Caki2 (cell line): ENCODE measurements around the gene PCSK2. TPM values are rescaled to one million over a fixed set of nuclear protein-coding genes. Genes with fewer than 3 reads are reported as not detected.

ENCODE experiments used
- DNase-seq: peaks from one replicate; pipeline ENCODE4 v3.0.0-alpha.2; 2015; ENCODE audit warnings: low read depth
- in situ Hi-C: cut with HindIII; loops from 2 replicates; pipeline ENCODE4 v1.10.0; 2016; ENCODE audit warnings: low sequenced_read_pairs, low pct_unique_long_range_greater_than_20kb, mixed read lengths
- total RNA-seq: library from RNA; depleted of rRNA; stranded (reverse); fragments of >200 nt; shearing (Covaris generic); gene quantifications from 2 replicates; pipeline ENCODE4 v1.2.3, GENCODE V29; 2014; ENCODE audit warnings: low replicate concordance

Gene PCSK2
- total RNA-seq, 1 experiment from 2014 or later: 0.91 TPM

DNA sequence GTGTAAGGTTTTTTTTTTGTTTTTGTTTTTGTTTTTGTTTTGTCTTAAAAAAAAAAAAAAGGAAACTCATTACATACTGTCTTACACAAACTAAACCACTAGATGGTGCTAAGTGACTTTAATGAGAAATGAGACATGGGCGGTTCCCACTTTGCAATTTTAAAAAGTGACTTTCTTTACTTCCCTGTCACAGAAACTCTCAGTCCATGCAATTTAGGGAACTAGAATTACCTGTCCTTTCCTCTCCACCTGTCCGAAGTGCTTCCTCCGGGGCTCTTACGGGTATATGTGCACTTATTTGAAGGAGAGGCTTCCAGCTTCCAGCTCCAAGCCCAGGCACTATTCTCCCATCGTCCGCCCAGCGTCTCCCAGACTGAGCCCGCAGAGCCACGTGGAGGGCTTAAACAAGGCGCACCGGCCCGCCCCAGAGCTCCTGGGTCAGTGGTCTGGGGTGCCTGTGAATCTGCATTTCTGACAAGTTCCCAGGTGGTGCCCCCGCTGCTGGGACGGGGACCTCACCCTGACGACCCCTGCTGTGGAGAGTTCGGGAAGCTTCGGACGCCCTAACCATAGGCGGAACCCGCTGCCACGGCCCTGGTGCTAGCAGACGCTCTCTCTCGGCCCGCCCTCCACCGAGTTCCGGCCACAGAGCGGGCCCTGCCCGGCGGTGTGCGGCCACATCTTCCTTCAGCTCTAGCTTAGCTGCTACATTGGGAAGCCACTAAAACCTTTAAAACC, 278.2 kb downstream of the PCSK2 start:
- in situ Hi-C loops: no loop called here
- peak; percentile 52 for DNase-seq

DNA sequence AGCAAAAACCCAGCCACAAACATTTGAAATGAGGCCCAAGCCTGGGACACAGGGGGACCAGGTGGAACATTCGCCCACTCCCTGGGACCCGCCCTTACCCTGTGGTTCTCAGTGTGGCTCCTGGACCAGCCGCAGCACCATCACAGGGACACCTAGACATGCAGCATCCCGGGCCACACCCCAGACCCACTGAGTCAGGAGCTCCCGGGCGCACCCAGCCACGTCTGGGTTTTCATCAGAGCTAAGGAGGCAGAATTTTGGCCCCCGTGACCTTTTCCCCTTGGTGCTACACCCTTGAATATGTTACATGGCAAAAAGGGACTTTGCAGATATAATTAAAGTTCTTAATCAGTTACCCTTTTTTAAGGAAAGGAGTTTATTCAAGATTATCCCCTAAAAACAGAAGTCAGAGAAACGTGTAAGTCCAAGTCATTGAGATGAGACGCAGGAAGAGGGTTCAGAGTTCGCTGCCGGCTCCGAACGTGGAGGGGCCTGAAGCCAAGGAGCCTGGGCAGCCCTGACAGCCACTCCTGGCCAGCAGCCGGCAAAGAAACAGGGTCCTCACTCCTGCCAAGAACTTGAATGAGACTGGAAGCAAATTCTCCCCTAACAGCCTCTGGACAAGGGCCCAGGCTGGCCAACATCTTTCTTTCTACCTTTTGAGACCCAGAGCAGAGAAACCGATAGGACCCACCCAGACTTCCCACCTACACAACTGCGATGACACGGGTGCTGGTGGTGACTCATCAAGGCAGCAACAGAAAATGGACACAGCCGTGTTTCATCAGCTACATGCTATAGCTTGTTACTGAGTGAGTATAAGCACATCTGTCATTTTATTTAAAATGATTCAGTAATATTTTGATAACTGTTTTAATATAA, 279.0 kb downstream of the PCSK2 start:
- no peak for DNase-seq
- in situ Hi-C loops: no loop called here

DNA sequence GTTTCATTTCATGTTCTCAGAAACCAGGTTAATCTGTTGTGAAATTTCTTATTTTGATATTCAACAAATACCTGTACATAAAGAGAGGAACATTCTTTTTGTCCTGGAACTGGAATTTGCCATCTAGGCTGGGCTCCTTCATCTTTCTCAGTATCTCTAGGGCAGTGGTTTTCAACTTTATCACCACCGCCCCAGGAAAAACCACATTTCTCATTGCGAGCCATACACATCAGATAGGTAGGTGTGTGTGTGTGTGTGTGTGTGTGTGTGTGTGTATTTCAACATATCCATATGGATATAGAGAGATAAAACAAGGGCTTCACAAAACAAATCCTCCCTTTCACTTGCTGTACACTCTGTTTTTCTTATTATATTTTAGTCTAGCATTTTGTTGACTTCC, 280.2 kb downstream of the PCSK2 start:
- in situ Hi-C loops: no loop called here
- no peak for DNase-seq

- no peak for DNase-seq
- in situ Hi-C loops: no loop called here
These were observed 280.7 kb downstream of the PCSK2 start for GRCh38 chr20:17507531-17507930.

- in situ Hi-C loops: no loop called here
These were observed 281.9 kb downstream of the PCSK2 start for GRCh38 chr20:17508756-17509155.

GRCh38 chr20:17510548-17510947, 283.7 kb downstream of the PCSK2 start:
- in situ Hi-C loops: no loop called here
- DNase-seq: no peak

More at GRCh38 chr20:17508756-17509155, 281.9 kb downstream of the PCSK2 start:
- no peak for DNase-seq

DNA sequence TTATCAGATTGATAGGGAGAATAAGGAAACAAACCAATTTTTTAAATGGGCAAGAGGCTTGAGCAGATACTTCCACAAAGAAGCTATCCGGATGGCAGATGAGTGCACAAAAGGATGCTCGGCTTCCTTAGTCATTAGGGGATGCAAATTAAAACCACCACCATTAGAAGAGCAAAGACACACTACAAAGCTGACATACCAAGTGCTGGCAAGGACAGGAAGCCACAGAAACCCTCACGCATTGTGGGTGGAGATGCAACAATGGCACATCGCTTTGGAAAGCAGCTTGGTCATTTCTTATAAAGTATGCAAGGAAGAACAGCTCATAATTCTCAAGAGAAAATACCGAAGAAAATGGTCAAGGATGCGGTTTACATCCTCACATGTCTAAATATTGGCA, 284.6 kb downstream of the PCSK2 start:
- DNase-seq: no peak
- in situ Hi-C loops: no loop called here

GRCh38 chr20:17513939-17514338, 287.1 kb downstream of the PCSK2 start:
- no peak for DNase-seq
- in situ Hi-C loops: no loop called here

GRCh38 chr20:17515053-17515452, 288.2 kb downstream of the PCSK2 start:
- no peak for DNase-seq
- in situ Hi-C loops: no loop called here

DNA sequence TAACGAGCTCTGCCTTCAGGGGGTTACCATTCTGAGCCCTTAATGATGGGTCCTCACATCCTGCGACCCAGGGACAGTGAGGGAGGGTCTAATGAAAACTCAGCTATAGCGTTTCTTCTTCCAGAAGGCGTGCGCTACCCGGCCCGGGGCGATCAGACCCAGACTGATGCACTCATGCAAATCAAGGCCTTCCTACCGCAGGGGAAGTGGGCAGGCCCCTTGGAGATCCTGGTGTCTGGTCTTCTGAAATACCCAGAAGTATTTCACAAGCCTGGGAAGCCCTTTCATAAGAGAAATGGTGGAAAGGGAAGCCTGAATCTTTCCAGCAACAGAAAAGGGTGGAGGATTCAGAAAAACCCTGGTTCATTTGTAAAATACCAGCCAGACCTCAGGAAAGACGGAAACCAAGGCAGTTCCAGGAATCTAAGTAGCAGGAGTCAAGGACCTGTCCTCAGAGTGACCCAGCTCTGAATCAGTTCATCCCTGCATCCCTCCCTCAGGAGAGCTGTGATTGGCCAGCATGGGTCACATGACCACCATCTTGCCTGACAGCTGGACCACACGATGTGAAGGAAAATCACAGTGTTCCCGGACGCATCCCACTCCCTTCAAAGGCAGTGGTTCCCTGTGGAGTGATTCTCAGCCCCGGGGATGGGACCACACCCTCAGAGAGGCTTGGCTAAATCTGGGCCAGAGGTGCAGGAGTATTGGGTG, 291.7 kb downstream of the PCSK2 start:
- no peak for DNase-seq
- in situ Hi-C loops: no loop called here

DNA sequence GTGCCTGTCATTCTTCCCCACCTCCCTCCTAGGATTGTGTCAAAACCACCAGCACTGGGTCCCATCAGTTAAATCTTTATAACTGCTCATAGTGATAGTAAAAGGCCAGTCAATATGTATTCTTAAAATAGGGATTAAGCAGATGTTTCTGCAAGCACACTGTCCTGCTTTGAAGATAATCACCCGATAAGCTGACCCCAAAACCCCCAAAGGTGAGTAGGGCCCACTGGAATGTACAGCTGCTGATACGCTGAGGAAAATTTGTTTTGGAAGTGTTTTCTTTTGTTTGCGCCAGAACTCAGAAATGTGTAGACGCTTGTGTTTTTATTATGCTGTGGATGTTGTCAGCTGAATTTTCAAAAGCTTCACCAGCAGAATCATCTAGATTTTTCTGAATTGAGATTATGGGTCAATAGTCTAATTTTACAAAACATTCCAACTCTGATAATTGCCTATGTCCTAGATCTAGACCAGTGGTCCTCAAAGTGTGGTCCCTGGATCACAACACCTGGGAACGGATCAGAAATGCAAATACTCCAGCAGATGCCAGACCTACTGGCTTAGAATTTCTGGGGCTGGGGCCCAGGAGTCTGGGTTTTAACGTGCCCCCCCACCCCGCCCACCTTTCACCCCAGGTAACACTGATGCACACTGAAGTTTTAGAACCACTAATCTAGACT, 292.9 kb downstream of the PCSK2 start:
- in situ Hi-C loops: no loop called here

GRCh38 chr20:17520583-17520982, 293.7 kb downstream of the PCSK2 start:
- no peak for DNase-seq
- in situ Hi-C loops: no loop called here

More for the DNA sequence above, 292.9 kb downstream of the PCSK2 start:
- DNase-seq: no peak

DNA sequence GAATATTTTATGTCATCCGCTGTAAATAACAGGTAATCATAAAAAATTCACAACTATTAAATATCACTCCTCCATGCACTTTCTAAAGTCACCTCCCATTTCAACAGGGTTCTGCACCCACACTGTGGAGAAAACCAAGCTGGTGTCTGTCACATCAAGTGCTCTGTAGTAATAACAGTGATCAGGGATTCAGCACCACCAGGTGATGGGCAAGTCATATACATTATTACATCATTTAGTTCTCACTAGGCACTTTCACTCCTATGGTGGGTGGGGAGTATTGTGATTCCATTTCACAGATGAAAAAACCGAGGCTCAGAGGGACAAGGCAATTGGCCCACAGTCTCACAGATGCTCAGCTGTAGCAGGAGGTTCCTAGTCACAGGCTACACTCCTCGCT, 295.7 kb downstream of the PCSK2 start:
- DNase-seq: no peak
- in situ Hi-C loops: no loop called here

GRCh38 chr20:17523326-17523725, 296.5 kb downstream of the PCSK2 start:
- in situ Hi-C loops: no loop called here
- DNase-seq: no peak

DNA sequence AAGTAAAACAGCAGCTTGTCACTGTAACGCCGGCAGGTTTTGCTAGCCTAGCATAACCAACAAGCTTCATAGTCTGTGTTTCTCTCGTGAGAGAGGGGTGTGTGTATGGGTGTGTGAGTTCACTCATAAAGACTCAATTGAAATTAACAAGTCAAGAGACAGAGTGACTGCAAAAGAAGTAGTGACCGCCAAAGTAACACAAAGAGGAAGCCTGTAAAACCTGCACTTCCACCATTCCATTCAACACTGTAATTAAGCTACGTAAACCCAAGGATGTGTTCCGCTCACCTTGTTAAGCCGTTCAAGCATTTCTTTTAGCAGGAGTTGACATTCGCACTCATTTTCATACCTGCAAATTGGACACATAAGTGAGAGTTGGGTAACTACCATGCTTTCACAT, 297.7 kb downstream of the PCSK2 start:
- in situ Hi-C loops: no loop called here
- DNase-seq: no peak

- in situ Hi-C loops: no loop called here
- no peak for DNase-seq
These were observed 298.3 kb downstream of the PCSK2 start for GRCh38 chr20:17525132-17525531.

- peak; percentile 37 for DNase-seq
- in situ Hi-C loops: no loop called here
These were observed 298.8 kb downstream of the PCSK2 start for GRCh38 chr20:17525650-17526049.

GRCh38 chr20:17529586-17529985, 302.7 kb downstream of the PCSK2 start:
- in situ Hi-C loops: no loop called here
- DNase-seq: no peak
